ENCODE results near the gene LRMDA. TPM values are rescaled to one million over a fixed set of nuclear protein-coding genes. Genes with fewer than 3 reads are reported as not detected.

LRMDA gene
- total RNA-seq, 1 experiment from 2014 or later, result 4.8 TPM

DNA sequence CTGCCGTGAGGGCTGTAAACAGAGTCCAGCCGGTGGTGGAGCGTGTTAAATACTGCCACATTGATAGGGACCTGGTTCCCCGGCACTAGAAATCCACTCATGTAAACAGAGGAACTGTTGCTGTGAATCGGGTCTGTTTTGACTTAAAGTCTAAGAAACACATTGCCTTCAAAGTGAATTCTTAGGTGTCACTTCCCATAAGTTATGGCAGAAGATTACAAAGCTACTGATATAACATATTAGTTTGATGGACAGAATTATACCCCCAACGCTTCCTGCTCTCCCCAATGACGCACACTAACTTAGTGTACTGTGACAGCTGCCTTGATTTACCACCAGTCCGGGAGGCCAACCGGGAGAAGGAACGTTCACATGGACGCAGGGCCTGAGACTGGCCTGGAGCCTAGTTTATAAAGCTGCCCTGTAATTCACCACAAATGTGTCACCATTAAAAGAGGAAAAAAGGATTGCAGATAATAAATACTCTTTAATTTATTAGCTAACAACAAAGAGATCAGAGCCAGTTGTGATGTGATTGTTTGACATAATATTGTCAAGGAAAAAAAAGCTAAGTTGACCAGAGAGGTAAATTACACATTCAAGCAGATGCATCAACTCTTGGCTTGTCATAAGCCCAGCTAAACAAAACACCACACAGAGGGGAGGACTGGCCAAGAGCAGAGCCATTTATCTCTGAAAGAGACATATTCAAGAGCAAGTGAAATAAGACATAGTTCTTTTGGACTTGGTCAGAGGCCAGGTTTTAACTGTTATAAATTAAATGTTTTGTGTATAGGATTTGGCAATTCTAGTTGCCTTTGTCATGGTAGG is 820.6 kb downstream of the LRMDA start:
- Histone ChIP-seq H3K9me2 (ENCODE audit: insufficient read depth) (no peaks in the 10 kb centered on the region), H3K9me3 (ENCODE audit: control insufficient read depth in 1 of 2, insufficient read depth in 1 of 2, low read depth in 1 of 2, low read length in 2 of 2) (no peaks in the 10 kb centered on the region), H3K4me3 (replicated peaks in 1 of 2; ENCODE audit: low read depth in 1 of 2, low read length in 2 of 2) (no peak overlapping the region), H3K79me2 (ENCODE audit: insufficient read depth, low read length) (no peaks in the 10 kb centered on the region), H3K36me3 (ENCODE audit: control insufficient read depth in 1 of 2, insufficient read depth in 2 of 2, low read length in 2 of 2) (no peaks in the 10 kb centered on the region), H4K20me1 (ENCODE audit: insufficient read depth) (no peaks in the 10 kb centered on the region), H2AFZ (ENCODE audit: low read depth, low read length, poor library complexity, severe bottlenecking) (no peak overlapping the region), H3K4me2 (ENCODE audit: low read length) (no peak overlapping the region), H3K27me3 (ENCODE audit: insufficient read depth, low read length) (no peaks in the 10 kb centered on the region; the same call in none of the 2 replicates), H3K9ac (ENCODE audit: low read length) (no peak overlapping the region), H3K27ac (ENCODE audit: low read depth, low read length) (no peak overlapping the region), H3K4me1 (ENCODE audit: control insufficient read depth in 1 of 2, insufficient read depth in 2 of 2, low read length in 2 of 2) (no peaks in the 10 kb centered on the region)
- intact Hi-C loops (cut with micrococcal nuclease), result no loop called here
- TF ChIP-seq ATF3 (IDR thresholded peaks at IDR 0.05) (no peak), ELF1 (IDR thresholded peaks at IDR 0.05; ENCODE audit: borderline replicate concordance, low read depth) (no peak), EZH2phosphoT487 (IDR thresholded peaks at IDR 0.05; ENCODE audit: borderline replicate concordance) (no peak), EGR1 (IDR thresholded peaks at IDR 0.05; ENCODE audit: low read depth) (no peak), JUND (IDR thresholded peaks at IDR 0.05) (no peak), POLR2A (IDR thresholded peaks at IDR 0.05; ENCODE audit: borderline replicate concordance, extremely low read depth, insufficient read depth, insufficient read length) (no peak), ZFX (IDR thresholded peaks at IDR 0.05) (no peak), YY1 (IDR thresholded peaks at IDR 0.05; ENCODE audit: extremely low read depth, insufficient replicate concordance, low read depth, low read length) (no peak), EZH2 (IDR thresholded peaks at IDR 0.05) (no peak), CTCF (IDR thresholded peaks at IDR 0.05 in 2 of 3, conservative IDR thresholded peaks at IDR 0.05 in 1 of 3; ENCODE audit: borderline replicate concordance in 1 of 3, insufficient read depth in 1 of 3, low read depth in 2 of 3, low read length in 2 of 3) (no peak), ZNF274 (IDR thresholded peaks at IDR 0.05; ENCODE audit: low read depth, low read length) (no peak), SRF (IDR thresholded peaks at IDR 0.05; ENCODE audit: low read depth) (no peak), SIN3A (IDR thresholded peaks at IDR 0.05; ENCODE audit: low read depth) (no peak), CBX3 (IDR thresholded peaks at IDR 0.05; ENCODE audit: low read depth) (no peak)
- TF ChIP-seq, protein P1, sequence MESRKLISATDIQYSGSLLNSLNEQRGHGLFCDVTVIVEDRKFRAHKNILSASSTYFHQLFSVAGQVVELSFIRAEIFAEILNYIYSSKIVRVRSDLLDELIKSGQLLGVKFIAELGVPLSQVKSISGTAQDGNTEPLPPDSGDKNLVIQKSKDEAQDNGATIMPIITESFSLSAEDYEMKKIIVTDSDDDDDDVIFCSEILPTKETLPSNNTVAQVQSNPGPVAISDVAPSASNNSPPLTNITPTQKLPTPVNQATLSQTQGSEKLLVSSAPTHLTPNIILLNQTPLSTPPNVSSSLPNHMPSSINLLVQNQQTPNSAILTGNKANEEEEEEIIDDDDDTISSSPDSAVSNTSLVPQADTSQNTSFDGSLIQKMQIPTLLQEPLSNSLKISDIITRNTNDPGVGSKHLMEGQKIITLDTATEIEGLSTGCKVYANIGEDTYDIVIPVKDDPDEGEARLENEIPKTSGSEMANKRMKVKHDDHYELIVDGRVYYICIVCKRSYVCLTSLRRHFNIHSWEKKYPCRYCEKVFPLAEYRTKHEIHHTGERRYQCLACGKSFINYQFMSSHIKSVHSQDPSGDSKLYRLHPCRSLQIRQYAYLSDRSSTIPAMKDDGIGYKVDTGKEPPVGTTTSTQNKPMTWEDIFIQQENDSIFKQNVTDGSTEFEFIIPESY (IDR thresholded peaks at IDR 0.05; ENCODE audit: extremely low read depth, insufficient replicate concordance, low read length), result no peak
- TF ChIP-seq, protein P2, sequence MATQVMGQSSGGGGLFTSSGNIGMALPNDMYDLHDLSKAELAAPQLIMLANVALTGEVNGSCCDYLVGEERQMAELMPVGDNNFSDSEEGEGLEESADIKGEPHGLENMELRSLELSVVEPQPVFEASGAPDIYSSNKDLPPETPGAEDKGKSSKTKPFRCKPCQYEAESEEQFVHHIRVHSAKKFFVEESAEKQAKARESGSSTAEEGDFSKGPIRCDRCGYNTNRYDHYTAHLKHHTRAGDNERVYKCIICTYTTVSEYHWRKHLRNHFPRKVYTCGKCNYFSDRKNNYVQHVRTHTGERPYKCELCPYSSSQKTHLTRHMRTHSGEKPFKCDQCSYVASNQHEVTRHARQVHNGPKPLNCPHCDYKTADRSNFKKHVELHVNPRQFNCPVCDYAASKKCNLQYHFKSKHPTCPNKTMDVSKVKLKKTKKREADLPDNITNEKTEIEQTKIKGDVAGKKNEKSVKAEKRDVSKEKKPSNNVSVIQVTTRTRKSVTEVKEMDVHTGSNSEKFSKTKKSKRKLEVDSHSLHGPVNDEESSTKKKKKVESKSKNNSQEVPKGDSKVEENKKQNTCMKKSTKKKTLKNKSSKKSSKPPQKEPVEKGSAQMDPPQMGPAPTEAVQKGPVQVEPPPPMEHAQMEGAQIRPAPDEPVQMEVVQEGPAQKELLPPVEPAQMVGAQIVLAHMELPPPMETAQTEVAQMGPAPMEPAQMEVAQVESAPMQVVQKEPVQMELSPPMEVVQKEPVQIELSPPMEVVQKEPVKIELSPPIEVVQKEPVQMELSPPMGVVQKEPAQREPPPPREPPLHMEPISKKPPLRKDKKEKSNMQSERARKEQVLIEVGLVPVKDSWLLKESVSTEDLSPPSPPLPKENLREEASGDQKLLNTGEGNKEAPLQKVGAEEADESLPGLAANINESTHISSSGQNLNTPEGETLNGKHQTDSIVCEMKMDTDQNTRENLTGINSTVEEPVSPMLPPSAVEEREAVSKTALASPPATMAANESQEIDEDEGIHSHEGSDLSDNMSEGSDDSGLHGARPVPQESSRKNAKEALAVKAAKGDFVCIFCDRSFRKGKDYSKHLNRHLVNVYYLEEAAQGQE (IDR thresholded peaks at IDR 0.05; ENCODE audit: low read depth), result no peak
- CTCF ChIA-PET, result no interaction called here
- RAD21 ChIA-PET (ENCODE audit: low non-redundant PET in 1 of 2, low total read pairs in 2 of 2, uncharacterized antibody in 2 of 2, unreplicated experiment in 2 of 2), result no interaction called here
- no peak for DNase-seq (ENCODE audit: low read depth, low spot score)
- POLR2A ChIA-PET, result no interaction called here
- no peak for ATAC-seq
- BruUV-seq (replicated peaks), result no TSS peak

Measured in HCT116 (cell line).